B cell (primary cell): Measurements from ENCODE around the gene CHTF18. TPM values are rescaled to one million over a fixed set of nuclear protein-coding genes. Genes with fewer than 3 reads are reported as not detected.

ENCODE experiments used
- ATAC-seq: fragments of 200-7000 bp; cut with Tn5 transposase; one replicate; pipeline ENCODE4 v1.10.0; 2021; ENCODE audit warnings: low read depth, mild to moderate bottlenecking, moderate number of reproducible peaks, moderate library complexity
- CTCF ChIA-PET: fragments of 350-600 bp; sonication (Branson Sonifier 250); formaldehyde crosslinking; loops from one replicate; lab custom pipeline; 2021; ENCODE audit warnings: antibody characterized with exemption, inconsistent platforms; lab: Charles Lee
- POLR2A ChIA-PET: fragments of 350-600 bp; sonication (Branson Sonifier 250); formaldehyde crosslinking; loops from one replicate; lab custom pipeline; 2021; ENCODE audit warnings: antibody characterized with exemption; lab: Charles Lee
- DNase-seq: peaks from one replicate; pipeline ENCODE4 v3.0.0; 2013
- H2AFZ ChIP-seq: 2 replicates; pipeline ENCODE4 v1.6.1; 2012; ENCODE audit warnings: mild to moderate bottlenecking, low read depth, low read length; ENCODE audit not compliant: insufficient read depth, poor library complexity, severe bottlenecking
- H3K27ac ChIP-seq, 2 donors: 1 replicate in 1 of 2; 2 replicates in 1 of 2; pipeline ENCODE4 v1.5.1; 2012 to 2013; ENCODE audit warnings: low read length in 2 of 2, mild to moderate bottlenecking in 2 of 2, moderate library complexity in 1 of 2
- H3K27me3 ChIP-seq, 4 experiments: fragments of 200-600 bp in 1 of 4; sonication (generic) in 1 of 4; replicated peaks in 1 of 4; 1 replicate in 2 of 4; 2 replicates in 2 of 4; pipeline versions ENCODE4 v1.6.1 to v1.7.0; 2013 to 2016; ENCODE audit warnings: low read length in 3 of 4, mild to moderate bottlenecking in 2 of 4, mixed read lengths in 1 of 4, moderate library complexity in 1 of 4; ENCODE audit not compliant: insufficient read depth in 4 of 4, control insufficient read depth in 3 of 4; ENCODE audit errors: control extremely low read depth in 1 of 4
- H3K36me3 ChIP-seq, 2 experiments: replicated peaks in 1 of 2; 1 replicate in 1 of 2; 2 replicates in 1 of 2; pipeline versions ENCODE4 v1.6.1 to v1.7.1; 2013; ENCODE audit warnings: low read length in 1 of 2; ENCODE audit not compliant: insufficient read depth in 2 of 2, control insufficient read depth in 1 of 2; ENCODE audit errors: control extremely low read depth in 1 of 2, extremely low read depth in 1 of 2
- H3K4me1 ChIP-seq, 2 donors: fragments of 200-600 bp in 1 of 2; sonication (generic) in 1 of 2; 1 replicate in 1 of 2; 2 replicates in 1 of 2; pipeline versions ENCODE4 v1.5.1 to v1.6.1; 2013 to 2017; ENCODE audit warnings: low read length in 2 of 2; ENCODE audit not compliant: control insufficient read depth in 2 of 2, insufficient read depth in 2 of 2
- H3K4me2 ChIP-seq: replicated peaks from 2 replicates; pipeline ENCODE3; 2012; ENCODE audit warnings: mild to moderate bottlenecking, low read depth, low read length; ENCODE audit not compliant: poor library complexity, severe bottlenecking
- H3K4me3 ChIP-seq, 5 experiments: fragments of 200-600 bp in 1 of 5; sonication (generic) in 1 of 5; 1 replicate in 3 of 5; 2 replicates in 2 of 5; pipeline versions ENCODE4 v1.5.1 to v1.7.0; 2011 to 2016; ENCODE audit warnings: low read length in 4 of 5, mild to moderate bottlenecking in 4 of 5, low read depth in 2 of 5, control low read depth in 1 of 5, moderate library complexity in 1 of 5; ENCODE audit not compliant: insufficient read depth in 1 of 5; ENCODE audit errors: control extremely low read depth in 1 of 5, extremely low read depth in 1 of 5
- H3K79me2 ChIP-seq: fragments of 200-600 bp; sonication (generic); one replicate; pipeline ENCODE4 v1.6.0; 2016; ENCODE audit warnings: low read length; ENCODE audit not compliant: control insufficient read depth, insufficient read depth
- H3K9ac ChIP-seq: fragments of 200-600 bp; sonication (generic); 2 replicates; pipeline ENCODE4 v1.6.1; 2017; ENCODE audit warnings: mild to moderate bottlenecking, low read length, moderate library complexity
- H3K9me3 ChIP-seq, 3 donors: one replicate each; pipeline versions ENCODE4 v1.6.1 to v1.7.1; 2013; ENCODE audit warnings: low read length in 2 of 3; ENCODE audit not compliant: control insufficient read depth in 2 of 3, insufficient read depth in 1 of 3; ENCODE audit errors: control extremely low read depth in 1 of 3
- H4K20me1 ChIP-seq: 2 replicates; pipeline ENCODE4 v1.6.0; 2012; ENCODE audit warnings: mild to moderate bottlenecking, low read length; ENCODE audit not compliant: insufficient read depth, control insufficient read depth, poor library complexity, severe bottlenecking
- H3K27ac Mint-ChIP-seq: one replicate; pipeline ENCODE4 v1.8.0; 2021; ENCODE audit warnings: mixed read lengths
- H3K27me3 Mint-ChIP-seq: one replicate; pipeline ENCODE4 v1.8.0; 2021; ENCODE audit warnings: mixed read lengths
- H3K4me1 Mint-ChIP-seq: one replicate; pipeline ENCODE4 v1.8.0; 2021; ENCODE audit warnings: mixed read lengths
- H3K4me3 Mint-ChIP-seq: one replicate; pipeline ENCODE4 v1.8.0; 2021; ENCODE audit warnings: mixed read lengths
- H3K9me3 Mint-ChIP-seq: one replicate; pipeline ENCODE4 v1.8.0; 2022; ENCODE audit warnings: mixed read lengths; ENCODE audit not compliant: insufficient read depth
- CTCF ChIP-seq: fragments of 200-600 bp; IDR thresholded peaks from one replicate; pipeline ENCODE4 v1.8.0; 2022; ENCODE audit warnings: antibody characterized with exemption, mild to moderate bottlenecking
- EZH2 ChIP-seq: IDR thresholded peaks from 2 replicates; pipeline ENCODE4 v1.6.1; 2012; ENCODE audit warnings: borderline replicate concordance, low read depth, mild to moderate bottlenecking, moderate library complexity, low read length; ENCODE audit not compliant: insufficient read depth, poor library complexity, severe bottlenecking
- WGBS: methylation state at CpG from one replicate; pipeline ENCODE4 v1.1.5; 2013; ENCODE audit warnings: missing lambda C conversion rate; ENCODE audit not compliant: insufficient coverage; 5-methylcytosine and 5-hydroxymethylcytosine counted together
- intact Hi-C: fragments of 100-400 bp; cut with micrococcal nuclease; formaldehyde crosslinking; loops from one replicate; pipeline ENCODE4 v1.10.0; 2022
- polyA plus RNA-seq: library from polyadenylated mRNA; depleted of rRNA; stranded (reverse); fragments of >200 nt; gene quantifications from 2 replicates; pipeline ENCODE4 v1.2.3, GENCODE V29; 2012
- total RNA-seq, 2 donors: library from RNA; stranded (reverse); fragments of 120-200 nt in 1 of 2; gene quantifications; 1 replicate in 1 of 2; 2 replicates in 1 of 2; pipeline versions ENCODE4 v1.2.3 to v1.2.4, GENCODE V29; 2013 to 2022

Gene CHTF18
- total and polyA plus RNA-seq, 2 donors (not counting 1 experiment from before 2014, with no cell fraction given) = 72.3 to 76.1 TPM

GRCh38 chr16:769934-770333 is 18.5 kb upstream of the CHTF18 start:
- 95% methylated on average over 18 of the region's 19 CpGs for WGBS
- no peaks in the 10 kb centered on the region for H3K27me3 Mint-ChIP-seq
- ChIA-PET CTCF (no interaction called here), POLR2A (no interaction called here)
- intact Hi-C loops = no loop called here
- H3K36me3 ChIP-seq = no peaks in the 10 kb centered on the region
- H3K9me3 ChIP-seq = no peaks in the 10 kb centered on the region
- peaks cover 0 to 3% of the 10 kb centered on the region in 2 donors for H3K4me1 ChIP-seq
- H2AFZ ChIP-seq = no peak overlapping the region
- TF ChIP-seq CTCF (no peak), EZH2 (no peak)
- no peak overlapping the region for H3K4me3 Mint-ChIP-seq
- H3K79me2 ChIP-seq = no peaks in the 10 kb centered on the region
- ATAC-seq = no peak
- no peaks in the 10 kb centered on the region for H4K20me1 ChIP-seq
- H3K4me1 Mint-ChIP-seq = no peaks in the 10 kb centered on the region
- H3K9me3 Mint-ChIP-seq = no peaks in the 10 kb centered on the region
- H3K4me3 ChIP-seq = no peak overlapping the region
- H3K9ac ChIP-seq = no peak overlapping the region
- peaks cover 0 to 10% (median 0%) of the 10 kb centered on the region in 4 experiments for H3K27me3 ChIP-seq
- no peak overlapping the region for H3K27ac ChIP-seq
- no peak overlapping the region for H3K4me2 ChIP-seq
- no peak for DNase-seq
- no peak overlapping the region for H3K27ac Mint-ChIP-seq

DNA sequence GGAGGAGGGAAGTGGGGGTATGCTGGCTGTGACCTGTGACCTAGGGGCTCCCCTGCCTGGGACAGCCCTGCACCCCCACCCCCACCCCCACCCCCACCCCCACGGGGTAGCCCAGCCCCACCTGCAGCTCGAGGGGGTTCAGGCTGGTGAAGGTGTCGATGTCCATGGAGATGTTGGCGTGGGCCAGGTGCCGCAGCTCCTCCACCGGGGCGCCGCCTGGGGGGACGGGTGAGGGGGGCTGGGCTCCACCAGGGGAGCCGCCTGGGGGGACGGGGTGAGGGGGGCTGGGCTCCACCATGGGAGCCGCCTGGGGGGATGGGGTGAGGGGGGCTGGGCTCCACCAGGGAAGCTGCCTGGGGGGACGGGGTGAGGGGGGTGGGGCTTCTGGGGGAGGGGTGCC is 18.0 kb upstream of the CHTF18 start:
- H3K4me3 ChIP-seq = no peak overlapping the region
- H3K27ac ChIP-seq = no peak overlapping the region
- no peak overlapping the region for H2AFZ ChIP-seq
- Mint-ChIP-seq H3K27ac (no peak overlapping the region), H3K9me3 (no peaks in the 10 kb centered on the region), H3K4me3 (no peak overlapping the region), H3K4me1 (no peaks in the 10 kb centered on the region), H3K27me3 (no peaks in the 10 kb centered on the region)
- ATAC-seq = no peak
- H4K20me1 ChIP-seq = no peaks in the 10 kb centered on the region
- no peaks in the 10 kb centered on the region for H3K79me2 ChIP-seq
- CTCF ChIA-PET = no interaction called here
- DNase-seq = no peak
- TF ChIP-seq CTCF (no peak), EZH2 (no peak)
- intact Hi-C loops = no loop called here
- peaks cover 0 to 10% (median 0%) of the 10 kb centered on the region in 4 experiments for H3K27me3 ChIP-seq
- peaks cover 0 to 3% of the 10 kb centered on the region in 2 donors for H3K4me1 ChIP-seq
- 85% methylated on average over 4 of the region's 13 CpGs for WGBS
- H3K9ac ChIP-seq = no peak overlapping the region
- no peaks in the 10 kb centered on the region for H3K9me3 ChIP-seq
- H3K36me3 ChIP-seq = no peaks in the 10 kb centered on the region
- POLR2A ChIA-PET = no interaction called here
- no peak overlapping the region for H3K4me2 ChIP-seq
